Endometrium (tissue), 2 donors: Measurements from ENCODE around the gene THOC7.

Source experiments
- FAIRE-seq: peaks from 2 replicates; lab custom pipeline; 2012; peaks lifted over from hg19 to GRCh38; lab: Jason Lieb, UNC
- donor health status: control.
- donor health status: control.

Gene THOC7

DNA sequence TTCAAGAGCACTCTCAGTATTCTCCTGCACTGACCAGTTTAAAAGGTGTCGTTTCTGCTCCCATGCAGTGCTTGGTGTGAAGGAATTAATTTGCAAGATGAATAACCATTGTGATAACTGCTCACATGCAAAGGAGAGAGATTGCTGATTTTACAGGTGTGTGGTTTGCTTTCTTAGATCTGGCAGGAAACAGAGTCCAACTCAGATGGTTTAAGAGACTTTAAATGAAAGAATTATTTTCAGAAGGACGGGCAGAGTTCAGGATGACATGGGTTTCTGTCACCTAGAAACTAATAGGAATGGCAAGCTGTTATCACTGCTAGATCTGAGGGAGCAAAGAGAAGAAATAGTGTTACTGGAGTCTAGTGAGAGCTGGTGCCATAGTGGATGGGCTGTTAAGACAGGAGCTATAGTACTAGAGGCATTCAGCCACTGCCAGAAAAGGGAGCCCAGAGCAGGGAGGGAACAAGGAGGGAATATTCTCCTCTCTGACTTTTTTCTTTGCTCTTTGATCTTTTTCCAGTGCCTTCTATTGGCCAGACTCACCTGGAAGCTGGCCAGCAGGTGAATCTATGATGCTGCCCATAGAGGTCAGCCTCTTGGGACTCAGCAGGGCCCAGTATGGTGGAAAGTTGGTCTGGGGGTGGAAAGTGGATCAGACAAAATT is 14.9 kb upstream of the THOC7 start:
- no peak for FAIRE-seq

- FAIRE-seq = no peak
Observed at GRCh38 chr3:63877737-63878393, 14.3 kb upstream of the THOC7 start.

DNA sequence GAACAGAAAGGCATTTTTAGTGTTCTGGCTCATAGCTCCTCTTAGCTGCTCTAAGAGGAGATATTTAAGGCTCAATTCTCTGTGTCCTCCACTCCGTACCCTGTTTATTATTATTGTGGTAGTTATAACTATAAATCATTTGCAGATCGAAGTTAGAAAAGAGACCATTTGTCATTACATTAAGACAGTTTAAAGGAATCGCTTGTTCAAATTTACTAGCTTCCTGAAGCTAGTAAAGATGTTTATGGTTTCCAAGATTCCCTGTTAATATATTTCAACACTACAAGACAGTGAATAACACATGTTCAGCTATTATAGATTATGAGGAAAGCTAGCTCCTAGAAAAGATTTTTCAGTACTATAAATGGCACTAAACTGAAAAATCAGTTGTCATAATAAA is 12.7 kb upstream of the THOC7 start:
- FAIRE-seq = no peak

DNA sequence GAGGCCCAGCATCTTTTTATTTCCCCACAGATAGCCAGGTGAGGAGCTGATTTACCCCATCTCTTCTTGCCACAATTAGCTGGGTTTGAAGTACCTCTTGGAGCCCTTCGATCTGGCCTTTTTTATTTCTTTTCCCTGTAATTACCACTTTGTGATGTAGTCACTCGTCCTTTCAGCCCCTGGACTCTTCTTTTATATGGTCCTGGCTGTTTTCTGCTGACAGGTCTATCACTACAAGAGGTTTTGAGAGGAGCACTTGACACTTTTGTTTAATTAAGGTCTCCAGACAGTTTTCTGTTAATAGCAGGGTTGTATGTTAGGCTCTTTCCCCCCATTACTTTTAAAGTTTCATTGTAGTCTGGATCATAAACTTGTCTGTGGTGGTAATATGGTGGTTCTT is 11.9 kb upstream of the THOC7 start:
- FAIRE-seq = no peak

- FAIRE-seq = no peak
Observed at GRCh38 chr3:63874769-63875168, 11.2 kb upstream of the THOC7 start.

- FAIRE-seq = no peak
Observed at GRCh38 chr3:63872135-63872924, 8.7 kb upstream of the THOC7 start.

- no peak for FAIRE-seq
Observed at GRCh38 chr3:63870615-63871005, 7.0 kb upstream of the THOC7 start.

DNA sequence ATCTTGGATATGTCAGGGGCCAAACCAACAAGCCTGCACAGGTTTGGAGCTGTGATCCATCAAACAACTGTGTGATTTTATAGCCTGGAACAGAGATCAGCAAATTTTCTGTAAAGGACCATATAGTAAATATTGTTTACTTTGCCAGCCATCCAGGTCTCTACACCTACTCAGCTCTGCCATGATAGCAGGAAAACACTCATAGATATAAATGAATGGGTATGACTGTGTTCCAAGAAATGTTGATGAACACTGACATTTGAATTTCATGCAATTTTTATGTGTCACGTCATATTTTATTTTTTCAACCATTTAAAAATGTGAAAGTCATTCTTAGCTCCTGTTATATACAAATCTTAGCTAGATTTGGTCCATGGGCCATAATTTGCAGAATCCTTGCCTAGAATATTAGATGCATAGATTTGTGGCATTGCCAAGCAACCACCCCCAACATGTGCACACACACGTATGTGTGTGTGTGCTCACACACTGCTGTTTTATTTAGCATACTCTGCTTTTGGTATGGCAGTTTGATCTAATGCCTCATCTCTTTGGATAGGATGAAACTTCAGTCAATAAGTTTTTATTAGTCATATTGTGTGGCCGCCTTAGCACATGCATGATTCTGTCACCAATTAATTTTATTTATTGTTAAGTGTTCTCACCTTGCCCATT is 6.5 kb upstream of the THOC7 start:
- FAIRE-seq = no peak

DNA sequence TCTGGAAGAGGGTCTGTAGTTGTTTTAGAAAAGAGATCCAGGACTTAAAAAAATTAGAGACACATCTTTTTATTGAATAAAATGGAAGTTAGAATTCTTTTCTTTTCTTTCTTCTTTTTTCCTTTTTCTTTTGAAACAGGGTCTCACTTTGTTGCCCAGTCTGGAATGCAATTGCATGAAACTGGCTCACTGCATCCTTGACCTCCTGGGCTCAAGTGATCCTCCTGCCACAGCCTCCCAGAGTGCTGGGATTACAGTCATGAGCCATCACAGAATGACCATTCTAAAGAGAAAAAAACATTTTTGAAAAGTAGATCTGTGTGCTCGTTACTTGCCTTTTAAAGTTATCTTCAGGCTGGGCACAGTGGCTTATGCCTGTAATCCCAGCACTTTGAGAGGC is 3.6 kb upstream of the THOC7 start:
- FAIRE-seq = no peak

DNA sequence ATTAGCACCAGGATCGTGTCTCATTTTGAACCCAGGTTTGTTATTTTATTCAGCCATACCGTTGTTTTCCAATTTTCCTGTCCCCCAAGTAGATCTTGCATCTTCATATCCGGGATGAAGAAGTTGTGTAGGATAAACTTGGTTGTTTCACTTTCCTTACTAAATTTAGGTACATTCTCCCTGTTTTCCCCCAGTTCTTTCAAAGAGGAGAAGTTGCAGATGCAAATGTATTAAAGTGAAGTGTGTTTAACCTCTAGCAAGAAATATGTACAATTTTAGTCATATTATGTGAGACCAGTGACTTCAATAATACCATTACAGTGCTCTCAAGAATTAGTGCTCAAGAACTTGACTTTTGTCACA is 1.3 kb upstream of the THOC7 start:
- no peak for FAIRE-seq

GRCh38 chr3:63864008-63864964 is 681 bp upstream of the THOC7 start:
- FAIRE-seq = no peak

GRCh38 chr3:63862804-63863149 is 828 bp downstream of the THOC7 start:
- no peak for FAIRE-seq

DNA sequence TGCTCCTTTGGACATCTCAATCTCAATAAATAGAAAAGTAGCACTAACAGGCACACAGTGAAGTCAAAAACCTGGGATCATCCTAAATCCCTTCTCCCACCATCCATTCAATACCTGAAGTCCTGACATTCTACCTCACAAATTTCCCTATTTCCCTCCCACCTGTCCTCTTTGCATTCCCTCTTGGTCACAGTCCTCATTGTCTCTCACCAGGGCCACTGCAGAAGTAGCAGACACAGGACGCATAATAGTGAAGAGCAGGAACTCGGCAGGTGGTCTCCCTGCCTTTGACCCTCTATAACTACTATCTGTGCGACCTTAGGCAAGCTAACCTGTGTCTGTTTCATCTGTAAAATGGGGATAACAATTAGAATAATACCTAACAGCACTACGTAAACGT is 2.3 kb downstream of the THOC7 start:
- no peak for FAIRE-seq

GRCh38 chr3:63860776-63861175 is 2.8 kb downstream of the THOC7 start:
- FAIRE-seq = no peak

DNA sequence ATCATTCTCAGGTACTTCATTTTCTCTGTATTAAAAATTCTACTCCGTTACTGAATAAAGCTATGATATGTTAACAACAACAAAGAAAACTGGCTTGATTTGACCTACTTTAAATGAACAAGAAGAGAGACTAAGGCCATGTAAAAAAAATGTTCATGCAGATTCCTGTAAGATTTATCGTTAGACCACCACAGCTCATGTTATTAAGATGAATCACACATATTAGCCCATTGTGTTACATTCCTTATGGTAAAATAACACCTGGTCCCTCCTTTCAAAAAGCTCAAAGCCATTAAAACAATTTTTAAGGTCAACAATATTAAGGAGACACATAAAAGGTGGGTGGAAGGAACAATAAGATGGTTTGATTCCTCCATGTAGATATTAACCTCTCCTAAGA is 6.3 kb downstream of the THOC7 start:
- no peak for FAIRE-seq

- FAIRE-seq = no peak
Observed at GRCh38 chr3:63855333-63855940, 8.2 kb downstream of the THOC7 start.

- no peak for FAIRE-seq
Observed at GRCh38 chr3:63853106-63853505, 10.5 kb downstream of the THOC7 start.

- no peak for FAIRE-seq
Observed at GRCh38 chr3:63851287-63851686, 12.3 kb downstream of the THOC7 start.

GRCh38 chr3:63849175-63849574 is 14.4 kb downstream of the THOC7 start:
- no peak for FAIRE-seq

- no peak for FAIRE-seq
Observed at GRCh38 chr3:63847718-63848450, 15.7 kb downstream of the THOC7 start.

- FAIRE-seq = no peak
Observed at GRCh38 chr3:63845215-63845614, 18.4 kb downstream of the THOC7 start.
